Panc1 (cell line): ENCODE measurements around the gene INAVA.

Experiments
- CTCF ChIP-seq: fragments of 450-650 bp; IDR thresholded peaks from 2 replicates; pipeline ENCODE4 v1.5.1; 2017; ENCODE audit warnings: mild to moderate bottlenecking
- POLR2AphosphoS5 ChIP-seq: IDR thresholded peaks from 2 replicates; pipeline ENCODE4 v1.6.1; 2012; ENCODE audit warnings: mild to moderate bottlenecking, low read depth, low read length, moderate library complexity

- TF ChIP-seq CTCF (no peak), POLR2AphosphoS5 (no peak)
These were observed 48.3 kb upstream of the INAVA start for GRCh38 chr1:200846398-200846797.
